SU-DHL-6 (cell line): ENCODE results near the gene GNS.
A peak's percentile ranks its signal among the peaks of the same experiment; 100 is the strongest.

ENCODE experiments used
- H2AFZ ChIP-seq: fragments of 200-600 bp; sonication (generic); 2 replicates; pipeline ENCODE4 v1.6.1; 2014; ENCODE audit warnings: low read depth, mild to moderate bottlenecking, moderate library complexity, mixed read lengths, antibody characterized with exemption, low read length; ENCODE audit not compliant: severe bottlenecking
- H3F3A ChIP-seq: fragments of 200-600 bp; shearing (Covaris generic); 2 replicates; pipeline ENCODE4 v1.6.0; 2016; ENCODE audit warnings: antibody characterized with exemption, mild to moderate bottlenecking; ENCODE audit not compliant: insufficient read depth
- H3K27ac ChIP-seq: fragments of 200-600 bp; sonication (generic); 2 replicates; pipeline ENCODE4 v1.5.1; 2016; ENCODE audit warnings: low read depth, mild to moderate bottlenecking, low read length, moderate library complexity, mixed read lengths
- H3K27me3 ChIP-seq: fragments of 200-600 bp; sonication (generic), shearing (Covaris generic); 2 replicates; pipeline ENCODE4 v1.6.0; 2014; ENCODE audit warnings: mild to moderate bottlenecking, low read length
- H3K36me3 ChIP-seq: fragments of 200-600 bp; sonication (generic); 2 replicates; pipeline ENCODE4 v1.6.1; 2014; ENCODE audit warnings: mild to moderate bottlenecking, low read length, mixed read lengths
- H3K4me2 ChIP-seq: fragments of 300-600, 200-600 bp; shearing (Covaris generic), sonication (generic); 2 replicates; pipeline ENCODE4 v1.6.0; 2014; ENCODE audit warnings: low read length, low read depth, mild to moderate bottlenecking; ENCODE audit not compliant: poor library complexity, severe bottlenecking
- H3K4me3 ChIP-seq: fragments of 200-600 bp; sonication (generic); 2 replicates; pipeline ENCODE4 v1.5.1; 2014; ENCODE audit warnings: antibody characterized with exemption, low read length, mild to moderate bottlenecking, mixed read lengths; ENCODE audit not compliant: insufficient read depth, poor library complexity, severe bottlenecking
- H3K79me2 ChIP-seq: fragments of 200-600 bp; sonication (generic); 2 replicates; pipeline ENCODE4 v1.6.1; 2014; ENCODE audit warnings: mild to moderate bottlenecking, low read length, moderate library complexity; ENCODE audit not compliant: insufficient read depth
- H3K9ac ChIP-seq: fragments of 200-600 bp; sonication (generic); 2 replicates; pipeline ENCODE4 v1.7.0; 2014; ENCODE audit warnings: mild to moderate bottlenecking, low read length
- H3K9me2 ChIP-seq: fragments of 200-600 bp; sonication (generic); replicated peaks from 2 replicates; pipeline ENCODE4 v1.6.1; 2014; ENCODE audit warnings: low read length; ENCODE audit not compliant: insufficient read depth
- H3K9me3 ChIP-seq: fragments of 200-600 bp; sonication (generic); 2 replicates; pipeline ENCODE4 v1.6.1; 2014; ENCODE audit warnings: low read length, mixed read lengths; ENCODE audit not compliant: insufficient read depth
- H4K20me1 ChIP-seq: fragments of 200-600 bp; sonication (generic); 2 replicates; pipeline ENCODE4 v1.6.1; 2014; ENCODE audit warnings: low read depth, mild to moderate bottlenecking, antibody characterized with exemption, low read length, moderate library complexity, mixed read lengths
- EZH2phosphoT487 ChIP-seq: fragments of 200-600 bp; sonication (generic), shearing (Covaris generic); conservative IDR thresholded peaks from 2 replicates; pipeline ENCODE4 v1.6.1; 2018; ENCODE audit warnings: mild to moderate bottlenecking, antibody characterized with exemption, low read length, moderate library complexity, mixed read lengths
- TF ChIP-seq, protein P1 (sequence below): fragments of 200-600 bp; sonication (generic); IDR thresholded peaks from one replicate; pipeline ENCODE4 v1.5.1; 2017; ENCODE audit warnings: antibody characterized with exemption, mild to moderate bottlenecking, low read length, moderate library complexity; ENCODE audit not compliant: insufficient read depth, poor library complexity, severe bottlenecking

The GNS gene

DNA sequence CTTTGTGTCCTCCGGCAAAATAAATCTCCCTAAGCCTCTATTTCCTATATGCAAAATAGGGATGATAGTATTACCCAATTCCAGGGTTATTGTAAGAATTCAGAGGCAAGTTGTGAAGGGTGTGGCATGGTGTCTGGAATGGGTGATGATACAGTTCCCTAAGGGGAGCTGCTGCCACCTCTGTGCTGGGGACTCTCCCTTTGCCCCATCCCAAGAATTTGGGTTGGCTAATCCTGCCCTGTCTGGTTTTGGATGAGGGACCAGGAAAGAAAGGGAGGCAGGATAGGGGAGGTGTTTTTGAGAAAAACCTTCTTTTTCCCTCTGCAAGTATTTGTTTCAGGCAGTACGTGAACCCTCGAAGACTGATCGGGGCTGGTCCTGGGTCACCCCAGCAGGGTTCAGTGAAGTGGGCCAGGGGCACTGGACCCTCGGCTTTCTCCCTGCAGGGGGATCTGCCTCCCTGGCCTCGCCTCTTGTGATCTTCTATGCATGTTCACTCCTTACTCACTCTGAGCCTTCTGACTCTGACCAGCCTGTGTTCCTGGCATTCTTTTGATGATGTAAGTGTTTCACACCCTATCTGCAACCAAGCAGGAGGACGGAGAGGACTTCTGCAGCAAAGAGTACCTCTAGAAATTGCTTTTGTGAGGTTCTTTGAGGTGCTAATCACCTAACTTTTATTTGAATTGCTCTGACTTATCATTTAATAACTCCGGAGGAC lies 88.1 kb downstream of the GNS start:
- peaks cover 60% of the 10 kb centered on the region for H3K79me2 ChIP-seq
- TF ChIP-seq, protein P1, sequence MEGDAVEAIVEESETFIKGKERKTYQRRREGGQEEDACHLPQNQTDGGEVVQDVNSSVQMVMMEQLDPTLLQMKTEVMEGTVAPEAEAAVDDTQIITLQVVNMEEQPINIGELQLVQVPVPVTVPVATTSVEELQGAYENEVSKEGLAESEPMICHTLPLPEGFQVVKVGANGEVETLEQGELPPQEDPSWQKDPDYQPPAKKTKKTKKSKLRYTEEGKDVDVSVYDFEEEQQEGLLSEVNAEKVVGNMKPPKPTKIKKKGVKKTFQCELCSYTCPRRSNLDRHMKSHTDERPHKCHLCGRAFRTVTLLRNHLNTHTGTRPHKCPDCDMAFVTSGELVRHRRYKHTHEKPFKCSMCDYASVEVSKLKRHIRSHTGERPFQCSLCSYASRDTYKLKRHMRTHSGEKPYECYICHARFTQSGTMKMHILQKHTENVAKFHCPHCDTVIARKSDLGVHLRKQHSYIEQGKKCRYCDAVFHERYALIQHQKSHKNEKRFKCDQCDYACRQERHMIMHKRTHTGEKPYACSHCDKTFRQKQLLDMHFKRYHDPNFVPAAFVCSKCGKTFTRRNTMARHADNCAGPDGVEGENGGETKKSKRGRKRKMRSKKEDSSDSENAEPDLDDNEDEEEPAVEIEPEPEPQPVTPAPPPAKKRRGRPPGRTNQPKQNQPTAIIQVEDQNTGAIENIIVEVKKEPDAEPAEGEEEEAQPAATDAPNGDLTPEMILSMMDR: no peak
- no peak for TF ChIP-seq EZH2phosphoT487

DNA sequence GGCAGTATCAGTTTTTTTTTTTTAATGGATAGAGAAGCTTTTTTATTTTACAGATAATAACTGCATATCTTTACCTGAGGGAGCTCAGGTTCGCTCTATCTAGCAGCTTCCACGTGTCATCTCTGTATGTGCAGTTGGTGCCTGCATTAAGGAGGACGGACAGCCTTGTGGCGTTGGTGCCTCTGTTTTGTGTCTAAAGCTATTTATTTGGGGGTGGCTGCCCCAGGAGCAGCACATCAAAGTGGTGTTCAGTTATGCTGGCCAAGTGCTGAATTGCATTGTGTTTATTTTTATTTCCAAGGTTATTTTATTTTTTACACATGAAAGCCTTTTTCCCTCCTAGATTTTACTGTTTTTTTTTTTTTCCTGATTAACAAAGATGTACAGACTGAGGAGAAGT lies 89.2 kb downstream of the GNS start:
- Histone ChIP-seq H2AFZ (no peak overlapping the region), H3K4me3 (no peak overlapping the region), H4K20me1 (peaks cover 3% of the 10 kb centered on the region; the same call in 1 of the 2 replicates), H3K27ac (no peak overlapping the region), H3K4me2 (peak overlapping the region; percentile 45), H3K9ac (peak overlapping the region; percentile 26), H3K27me3 (no peaks in the 10 kb centered on the region), H3K79me2 (peaks cover 63% of the 10 kb centered on the region), H3K36me3 (no peaks in the 10 kb centered on the region), H3K9me2 (no peaks in the 10 kb centered on the region), H3F3A (no peaks in the 10 kb centered on the region), H3K9me3 (no peaks in the 10 kb centered on the region)
- TF ChIP-seq, protein P1: no peak
- no peak for TF ChIP-seq EZH2phosphoT487

More for the DNA sequence above, 88.1 kb downstream of the GNS start:
- Histone ChIP-seq H2AFZ (no peak overlapping the region), H3F3A (no peaks in the 10 kb centered on the region; the same call in 1 of the 2 replicates), H3K36me3 (no peaks in the 10 kb centered on the region), H3K4me3 (no peak overlapping the region), H3K4me2 (no peak overlapping the region), H3K9me2 (no peaks in the 10 kb centered on the region), H3K27ac (no peak overlapping the region), H3K9me3 (no peaks in the 10 kb centered on the region), H3K9ac (no peak overlapping the region), H3K27me3 (no peaks in the 10 kb centered on the region), H4K20me1 (peaks cover 3% of the 10 kb centered on the region; the same call in 1 of the 2 replicates)

DNA sequence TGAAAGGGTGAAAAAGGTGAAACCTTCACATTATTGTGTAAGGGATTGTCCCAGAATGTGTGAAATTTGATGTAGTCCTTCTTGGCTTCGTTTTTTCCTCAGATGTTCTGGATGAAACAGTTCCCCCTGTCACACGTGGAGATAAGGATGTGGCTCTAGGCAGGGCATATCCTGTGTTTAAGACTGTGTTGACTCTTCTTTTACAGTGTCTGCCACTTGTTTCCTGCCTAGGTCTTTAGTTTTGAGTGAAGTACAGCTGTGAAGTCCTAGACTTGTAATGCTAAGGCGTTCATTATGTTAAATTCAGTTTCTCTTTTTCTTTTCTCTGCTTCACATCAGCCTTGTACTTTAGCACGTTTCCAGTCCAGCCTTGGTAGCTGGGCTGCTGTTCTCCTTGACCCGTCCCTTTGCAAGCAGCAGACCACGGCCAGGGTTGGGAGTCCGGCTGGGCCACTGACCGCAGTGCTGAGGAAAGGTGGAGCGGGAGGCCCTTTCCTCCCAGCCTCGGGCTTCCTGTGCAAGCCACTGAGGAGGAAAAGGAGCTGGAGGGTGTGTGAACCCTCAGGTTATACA lies 89.8 kb downstream of the GNS start:
- Histone ChIP-seq H3K27me3 (no peaks in the 10 kb centered on the region), H3K9me2 (no peaks in the 10 kb centered on the region), H3K9ac (peak overlapping the region; percentile 26), H4K20me1 (peaks cover under 1% of the 10 kb centered on the region; the same call in 1 of the 2 replicates), H3F3A (no peaks in the 10 kb centered on the region), H3K27ac (peak overlapping the region; percentile 41), H3K4me3 (no peak overlapping the region), H3K36me3 (no peaks in the 10 kb centered on the region), H3K9me3 (no peaks in the 10 kb centered on the region), H3K4me2 (peak overlapping the region; percentile 45), H3K79me2 (peaks cover 66% of the 10 kb centered on the region), H2AFZ (no peak overlapping the region)
- no peak for TF ChIP-seq EZH2phosphoT487
- TF ChIP-seq, protein P1: no peak
